ENCODE results near the gene DCDC2C. TPM values are rescaled to one million over a fixed set of nuclear protein-coding genes. Genes with fewer than 3 reads are reported as not detected.

The DCDC2C gene
- total and polyA plus RNA-seq, 2 donors (not counting 3 experiments of a cell fraction or from before 2014, with no cell fraction given) = not detected

GRCh38 chr2:3689998-3690748, 13.2 kb upstream of the DCDC2C start:
- DNase-seq (ENCODE audit: low read depth, low spot score) (no peak), FAIRE-seq (no peak)
- ChIA-PET POLR2A (no interaction called here), CTCF (no interaction called here)
- H3K9me1 ChIP-seq (replicated peaks; ENCODE audit: control insufficient read depth, extremely low read depth, insufficient read depth, low read length) = no peaks in the 10 kb centered on the region
- H4K20me1 ChIP-seq (replicated peaks; ENCODE audit: control insufficient read depth, extremely low read depth, insufficient read depth, low read length) = no peaks in the 10 kb centered on the region
- no TSS peak for BruUV-seq (replicated peaks)
- no peak overlapping the region for H3K9ac ChIP-seq (replicated peaks; ENCODE audit: extremely low read depth, insufficient read depth, low read length)
- no peaks in the 10 kb centered on the region for H3K36me3 ChIP-seq (ENCODE audit: control insufficient read depth in 2 of 2, extremely low read depth in 1 of 2, insufficient read depth in 2 of 2, low read length in 2 of 2)
- H3K4me1 ChIP-seq (ENCODE audit: control insufficient read depth, extremely low read depth, insufficient read depth, low read length) = no peaks in the 10 kb centered on the region
- dilution Hi-C loops (cut with MboI; ENCODE audit: extremely low pct_ligation_motif_present, low sequenced_read_pairs) = no loop called here
- intact Hi-C loops (cut with micrococcal nuclease) = no loop called here
- no peak overlapping the region for H3K4me3 ChIP-seq (replicated peaks in 1 of 3; ENCODE audit: insufficient read depth in 1 of 3, low read depth in 1 of 3, low read length in 3 of 3)
- H3K9me3 ChIP-seq (replicated peaks; ENCODE audit: control insufficient read depth, insufficient read depth, low read length) = no peaks in the 10 kb centered on the region
- no peak for TF ChIP-seq POLR2A (IDR thresholded peaks at IDR 0.05; ENCODE audit: low read depth, low read length)
- no peaks in the 10 kb centered on the region for H3K79me2 ChIP-seq (ENCODE audit: control insufficient read depth, insufficient read depth, low read length)
- no peak overlapping the region for H3K27ac ChIP-seq (ENCODE audit: insufficient read depth, low read depth, low read length)
- H3K27me3 ChIP-seq (ENCODE audit: control insufficient read depth in 2 of 2, insufficient read depth in 2 of 2, low read length in 2 of 2) = no peaks in the 10 kb centered on the region
- H3K4me2 ChIP-seq (ENCODE audit: insufficient read depth, low read length) = no peak overlapping the region
- no peak overlapping the region for H2AFZ ChIP-seq (ENCODE audit: low read depth, low read length)

GRCh38 chr2:3692375-3692774, 11.0 kb upstream of the DCDC2C start:
- H3K4me2 ChIP-seq (ENCODE audit: insufficient read depth, low read length) = no peak overlapping the region
- POLR2A ChIA-PET = no interaction called here
- no peaks in the 10 kb centered on the region for H3K9me1 ChIP-seq (replicated peaks; ENCODE audit: control insufficient read depth, extremely low read depth, insufficient read depth, low read length)
- no peaks in the 10 kb centered on the region for H3K36me3 ChIP-seq (ENCODE audit: control insufficient read depth in 2 of 2, extremely low read depth in 1 of 2, insufficient read depth in 2 of 2, low read length in 2 of 2)
- H3K79me2 ChIP-seq (ENCODE audit: control insufficient read depth, insufficient read depth, low read length) = no peaks in the 10 kb centered on the region
- H3K27ac ChIP-seq (ENCODE audit: insufficient read depth, low read depth, low read length) = no peak overlapping the region
- H3K27me3 ChIP-seq (ENCODE audit: control insufficient read depth in 2 of 2, insufficient read depth in 2 of 2, low read length in 2 of 2) = no peaks in the 10 kb centered on the region
- CTCF ChIA-PET = interaction anchor here (1.3 to 1.6 kb wide), 2 partner anchors 28 to 36 kb away, joined by 3 to 7 read pairs; no protein-coding TSS in a partner anchor
- H2AFZ ChIP-seq (ENCODE audit: low read depth, low read length) = no peak overlapping the region
- FAIRE-seq (no peak), DNase-seq (ENCODE audit: low read depth, low spot score) (peak; percentile 22)
- no peaks in the 10 kb centered on the region for H3K4me1 ChIP-seq (ENCODE audit: control insufficient read depth, extremely low read depth, insufficient read depth, low read length)
- H3K9ac ChIP-seq (replicated peaks; ENCODE audit: extremely low read depth, insufficient read depth, low read length) = no peak overlapping the region
- intact Hi-C loops (cut with micrococcal nuclease) = loop anchor here (2.0 kb wide), 1 partner anchor 88 kb away; no protein-coding TSS in a partner anchor
- no peaks in the 10 kb centered on the region for H4K20me1 ChIP-seq (replicated peaks; ENCODE audit: control insufficient read depth, extremely low read depth, insufficient read depth, low read length)
- TF ChIP-seq CTCF (IDR thresholded peaks at IDR 0.05; ENCODE audit: extremely low read depth in 1 of 2, insufficient read depth in 1 of 2, low read depth in 1 of 2, low read length in 2 of 2) (peak in 1 of 2 donors; percentile 9), GATA2 (IDR thresholded peaks at IDR 0.05; ENCODE audit: insufficient read depth, insufficient read length, low read depth, low read length) (no peak)
- no peak overlapping the region for H3K4me3 ChIP-seq (replicated peaks in 1 of 3; ENCODE audit: insufficient read depth in 1 of 3, low read depth in 1 of 3, low read length in 3 of 3)
- H3K9me3 ChIP-seq (replicated peaks; ENCODE audit: control insufficient read depth, insufficient read depth, low read length) = no peaks in the 10 kb centered on the region
- dilution Hi-C loops (cut with MboI; ENCODE audit: extremely low pct_ligation_motif_present, low sequenced_read_pairs) = no loop called here
- BruUV-seq (replicated peaks) = no TSS peak
